C4-2B (cell line): ENCODE measurements around the gene ZNF541.

Experiments used
- H3K27ac ChIP-seq: fragments of 450-650 bp; 2 replicates; pipeline ENCODE4 v1.5.1; 2017
- ZFX ChIP-seq: fragments of 450-650 bp; IDR thresholded peaks from 2 replicates; pipeline ENCODE4 v1.6.1; 2017
- TF ChIP-seq, protein P1 (sequence below): fragments of 450-650 bp; conservative IDR thresholded peaks from 2 replicates; pipeline ENCODE4 v1.5.1; 2017; ENCODE audit warnings: mild to moderate bottlenecking

ZNF541 gene

GRCh38 chr19:47547199-47547598 is 25.7 kb downstream of the ZNF541 start:
- TF ChIP-seq, protein P1, sequence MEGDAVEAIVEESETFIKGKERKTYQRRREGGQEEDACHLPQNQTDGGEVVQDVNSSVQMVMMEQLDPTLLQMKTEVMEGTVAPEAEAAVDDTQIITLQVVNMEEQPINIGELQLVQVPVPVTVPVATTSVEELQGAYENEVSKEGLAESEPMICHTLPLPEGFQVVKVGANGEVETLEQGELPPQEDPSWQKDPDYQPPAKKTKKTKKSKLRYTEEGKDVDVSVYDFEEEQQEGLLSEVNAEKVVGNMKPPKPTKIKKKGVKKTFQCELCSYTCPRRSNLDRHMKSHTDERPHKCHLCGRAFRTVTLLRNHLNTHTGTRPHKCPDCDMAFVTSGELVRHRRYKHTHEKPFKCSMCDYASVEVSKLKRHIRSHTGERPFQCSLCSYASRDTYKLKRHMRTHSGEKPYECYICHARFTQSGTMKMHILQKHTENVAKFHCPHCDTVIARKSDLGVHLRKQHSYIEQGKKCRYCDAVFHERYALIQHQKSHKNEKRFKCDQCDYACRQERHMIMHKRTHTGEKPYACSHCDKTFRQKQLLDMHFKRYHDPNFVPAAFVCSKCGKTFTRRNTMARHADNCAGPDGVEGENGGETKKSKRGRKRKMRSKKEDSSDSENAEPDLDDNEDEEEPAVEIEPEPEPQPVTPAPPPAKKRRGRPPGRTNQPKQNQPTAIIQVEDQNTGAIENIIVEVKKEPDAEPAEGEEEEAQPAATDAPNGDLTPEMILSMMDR: no peak
- TF ChIP-seq ZFX: no peak
- H3K27ac ChIP-seq: no peak overlapping the region

DNA sequence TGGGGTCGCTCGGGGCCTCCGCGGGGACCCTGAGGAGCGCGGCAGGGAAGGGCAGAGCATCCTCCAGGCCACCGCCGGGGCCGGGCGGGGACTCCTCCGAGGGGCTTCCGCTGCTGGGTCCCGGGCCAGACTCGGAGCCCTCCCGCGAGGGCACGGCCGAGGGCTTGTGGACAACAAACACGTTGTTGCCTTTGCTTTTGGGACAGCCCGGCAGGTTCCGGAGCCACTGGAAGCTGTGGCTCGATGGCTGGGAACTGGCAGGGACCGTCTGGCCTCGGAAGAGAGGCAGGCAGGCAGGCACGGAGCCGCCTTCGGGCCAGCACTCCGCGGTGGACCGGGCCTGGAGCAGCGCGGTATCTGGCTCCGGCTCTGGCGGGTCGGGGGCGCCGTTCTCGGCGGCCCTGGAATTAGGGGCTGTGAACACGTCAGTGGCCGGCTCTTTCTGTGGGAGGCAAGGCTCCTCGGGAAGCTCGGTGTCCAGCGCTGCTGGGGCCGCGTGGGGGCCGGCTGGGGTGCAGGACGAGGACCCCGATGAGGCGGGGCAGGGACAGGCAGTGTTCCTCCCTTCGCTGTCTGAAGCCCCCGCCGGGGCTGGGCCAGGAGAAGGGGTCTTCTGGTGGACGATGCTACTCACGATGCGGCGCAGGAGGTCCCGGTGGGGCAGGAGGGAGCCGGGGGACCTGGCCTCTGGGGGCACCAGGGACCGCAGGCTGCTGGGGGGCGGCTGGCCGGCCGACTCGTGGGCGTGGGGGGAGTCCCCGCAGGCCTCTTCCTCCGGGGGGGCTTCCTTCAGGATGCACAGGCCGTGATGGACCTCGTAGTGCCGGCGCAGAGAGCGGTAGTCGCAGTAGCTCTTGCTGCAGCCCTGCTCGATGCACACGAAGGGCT is 27.6 kb downstream of the ZNF541 start:
- TF ChIP-seq, protein P1: no peak
- TF ChIP-seq ZFX: no peak
- H3K27ac ChIP-seq: no peak overlapping the region

GRCh38 chr19:47544476-47544875 is 28.5 kb downstream of the ZNF541 start:
- no peak for TF ChIP-seq ZFX
- no peak overlapping the region for H3K27ac ChIP-seq

GRCh38 chr19:47544075-47544474 is 28.9 kb downstream of the ZNF541 start:
- no peak overlapping the region for H3K27ac ChIP-seq
- no peak for TF ChIP-seq ZFX
- TF ChIP-seq, protein P1: no peak

- H3K27ac ChIP-seq: no peak overlapping the region
- TF ChIP-seq, protein P1: no peak
- TF ChIP-seq ZFX: no peak
Observed at GRCh38 chr19:47542030-47542475, 30.9 kb downstream of the ZNF541 start.

DNA sequence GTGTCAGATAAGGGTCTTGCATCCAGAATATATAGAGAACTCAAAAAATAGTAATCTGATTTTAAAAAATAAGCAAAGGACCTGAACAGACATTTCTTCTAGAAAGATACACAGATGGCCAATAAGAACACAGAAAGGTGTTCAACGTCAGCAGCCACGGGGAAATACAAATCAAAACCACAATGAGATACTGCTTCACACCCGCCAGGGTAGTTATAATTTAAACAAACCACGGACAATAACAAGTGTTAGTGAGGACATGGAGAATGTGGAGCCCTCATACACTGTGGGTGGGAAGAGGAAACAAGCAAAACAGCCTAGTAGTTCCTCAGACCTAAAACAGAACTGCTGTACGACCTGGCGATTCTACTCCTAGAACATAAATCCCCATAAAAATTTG is 31.4 kb downstream of the ZNF541 start:
- no peak overlapping the region for H3K27ac ChIP-seq
- TF ChIP-seq, protein P1: no peak
- TF ChIP-seq ZFX: no peak

DNA sequence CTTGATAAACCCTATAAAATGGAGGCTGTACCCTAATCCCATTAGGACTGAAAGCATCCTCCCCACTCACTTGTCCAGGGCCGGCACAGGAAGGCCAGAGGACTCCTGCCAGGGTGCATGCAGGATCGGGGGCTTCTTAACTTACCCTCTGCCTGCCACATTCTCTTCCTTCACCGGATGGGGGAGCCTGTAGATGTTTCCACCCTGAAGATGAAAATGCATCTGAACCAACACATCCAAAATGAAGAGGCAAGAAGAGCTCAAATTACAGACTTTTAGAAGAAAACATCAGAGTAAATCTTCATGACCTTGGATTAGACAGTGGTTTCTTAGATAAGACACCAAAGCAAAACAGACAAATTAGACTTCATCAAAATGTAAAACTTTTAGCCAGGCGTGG is 32.2 kb downstream of the ZNF541 start:
- TF ChIP-seq, protein P1: no peak
- TF ChIP-seq ZFX: no peak
- H3K27ac ChIP-seq: no peak overlapping the region
